ENCODE results near the gene SLC22A15.

SLC22A15 gene

GRCh38 chr1:116104667-116105066 is 128.4 kb downstream of the SLC22A15 start:
- no peak for DNase-seq (ENCODE audit: low spot score)

- DNase-seq (ENCODE audit: low spot score), result no peak
Observed at GRCh38 chr1:116105996-116106395, 129.7 kb downstream of the SLC22A15 start.

GRCh38 chr1:116106646-116107045 is 130.3 kb downstream of the SLC22A15 start:
- DNase-seq (ENCODE audit: low spot score), result no peak

DNA sequence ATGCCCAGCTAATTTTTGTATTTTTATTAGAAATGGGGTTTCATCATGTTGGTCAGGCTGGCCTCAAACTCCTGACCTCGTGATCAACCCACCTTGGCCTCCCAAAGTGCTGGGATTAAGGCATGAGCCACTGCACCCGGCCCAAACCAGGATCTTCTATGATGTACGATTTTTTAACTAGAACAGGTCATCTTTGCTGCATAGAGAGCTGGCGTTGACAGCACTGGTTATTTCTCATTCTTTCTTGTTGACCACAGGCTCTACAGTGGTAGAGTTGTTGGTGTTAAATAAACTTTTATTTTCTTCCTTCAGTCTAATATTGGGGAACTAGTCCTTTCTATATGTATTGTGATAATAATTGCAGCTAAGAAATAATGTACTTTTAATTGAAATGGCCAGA is 131.1 kb downstream of the SLC22A15 start:
- no peak for DNase-seq (ENCODE audit: low spot score)

DNA sequence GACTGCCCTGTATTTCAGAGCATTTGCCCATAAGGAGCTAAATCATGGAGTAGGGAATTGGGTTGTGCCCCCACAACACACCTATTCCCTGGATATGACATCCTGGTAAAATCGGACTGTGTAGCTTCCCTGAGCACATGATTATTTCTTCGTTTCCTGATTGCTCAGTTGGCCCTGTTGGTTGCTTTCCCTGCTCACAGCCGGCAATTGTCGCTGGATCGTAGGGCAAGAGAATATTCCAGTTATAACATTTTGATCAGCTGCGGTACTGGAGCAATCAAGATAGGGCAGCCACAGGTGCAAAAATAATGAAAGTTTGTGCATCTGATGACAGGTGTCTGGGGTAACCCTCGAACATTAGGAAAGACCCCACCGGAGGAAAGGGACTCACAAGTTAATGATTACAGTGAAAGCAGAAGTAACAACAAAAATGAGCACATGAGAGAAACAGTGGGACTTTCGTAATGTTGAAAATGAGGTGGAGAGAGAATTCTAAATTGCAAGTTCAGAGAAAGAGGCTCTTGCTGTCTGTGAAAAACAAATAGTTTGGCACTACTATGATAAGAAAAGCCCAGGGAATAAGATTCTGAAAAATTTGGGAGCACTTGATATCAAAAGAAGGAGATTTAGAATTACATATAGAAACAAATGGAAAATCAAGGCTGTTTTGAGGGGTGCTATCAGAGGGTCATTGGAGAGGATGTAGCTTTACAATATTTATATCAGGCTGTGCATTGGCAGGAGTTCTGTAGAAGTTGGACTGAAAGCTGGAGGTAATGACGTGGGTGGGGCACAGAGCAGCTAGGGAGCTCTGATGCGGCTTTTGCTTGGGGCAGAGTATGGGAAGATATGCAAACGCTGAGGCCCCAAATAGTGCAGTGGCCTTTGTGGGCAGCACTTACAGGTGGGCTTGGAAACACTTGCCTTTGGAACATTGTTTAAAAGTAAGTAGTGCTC is 134.5 kb downstream of the SLC22A15 start, which contains the start of gene MAB21L3:
Gene MAB21L3, plus strand, starts transcription at position 833 of the 957 bp plus-strand sequence. CDS start 1,217 bp downstream, outside the sequence.
- no peak for DNase-seq (ENCODE audit: low spot score)

DNA sequence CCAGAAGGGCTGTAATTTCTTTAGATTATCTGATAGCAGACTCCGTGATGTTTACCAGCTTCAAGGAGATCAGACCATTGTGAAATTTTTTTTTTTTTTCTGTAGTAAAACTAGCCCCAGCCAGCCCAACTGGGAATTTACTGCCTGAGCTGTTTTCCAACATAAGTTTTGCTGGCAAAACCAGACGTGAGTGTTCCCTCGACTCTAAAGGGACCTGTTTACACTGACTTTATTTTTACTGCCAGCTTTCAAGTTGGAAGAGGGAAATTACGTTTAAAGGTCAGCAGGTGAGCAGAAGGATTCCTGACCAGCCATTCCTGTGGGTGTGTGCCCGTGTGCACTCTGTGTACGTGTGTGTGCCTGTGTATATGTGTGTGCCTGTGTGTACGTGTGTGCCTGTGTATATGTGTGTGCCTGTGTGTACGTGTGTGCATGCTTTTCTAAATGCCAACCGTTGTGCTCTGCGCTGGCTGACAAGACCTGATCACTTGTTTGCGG is 135.3 kb downstream of the SLC22A15 start:
- DNase-seq (ENCODE audit: low spot score), result no peak

DNA sequence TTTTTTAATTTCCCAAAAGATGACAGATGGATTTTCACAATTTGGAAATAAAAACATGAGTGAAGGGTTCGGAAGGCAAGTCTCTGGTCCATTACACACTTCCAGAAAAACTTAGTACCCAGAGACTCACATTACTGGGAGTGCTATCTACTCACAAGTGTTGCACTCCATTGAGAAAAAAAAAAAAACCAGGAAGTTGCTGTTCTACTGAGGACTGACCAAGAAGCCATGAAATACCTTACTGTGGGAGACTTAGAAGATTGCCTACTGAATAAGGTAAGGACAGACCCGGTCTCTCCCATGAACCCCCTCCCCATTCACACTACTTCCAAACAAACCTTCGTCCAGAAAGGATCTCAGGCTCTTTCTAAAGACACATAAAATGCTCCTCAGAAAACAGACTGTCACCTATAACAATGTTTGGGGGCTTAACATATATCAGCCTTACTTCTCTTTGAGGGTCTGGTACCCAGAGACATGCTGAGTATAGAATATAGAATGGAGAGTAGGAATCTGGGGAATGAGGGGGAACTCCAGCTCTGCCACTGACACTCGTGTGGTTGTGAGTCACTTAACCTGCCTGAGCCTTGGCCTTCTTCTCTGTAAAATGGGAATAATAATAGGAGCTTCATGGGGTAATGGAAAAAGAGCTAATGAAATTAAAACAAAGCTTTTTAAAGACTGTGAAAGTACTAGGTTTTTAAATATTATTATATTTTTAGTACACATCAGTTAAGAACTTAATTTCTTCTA is 136.3 kb downstream of the SLC22A15 start:
- no peak for DNase-seq (ENCODE audit: low spot score)

- no peak for DNase-seq (ENCODE audit: low spot score)
Observed at GRCh38 chr1:116113615-116114014, 137.3 kb downstream of the SLC22A15 start.

DNA sequence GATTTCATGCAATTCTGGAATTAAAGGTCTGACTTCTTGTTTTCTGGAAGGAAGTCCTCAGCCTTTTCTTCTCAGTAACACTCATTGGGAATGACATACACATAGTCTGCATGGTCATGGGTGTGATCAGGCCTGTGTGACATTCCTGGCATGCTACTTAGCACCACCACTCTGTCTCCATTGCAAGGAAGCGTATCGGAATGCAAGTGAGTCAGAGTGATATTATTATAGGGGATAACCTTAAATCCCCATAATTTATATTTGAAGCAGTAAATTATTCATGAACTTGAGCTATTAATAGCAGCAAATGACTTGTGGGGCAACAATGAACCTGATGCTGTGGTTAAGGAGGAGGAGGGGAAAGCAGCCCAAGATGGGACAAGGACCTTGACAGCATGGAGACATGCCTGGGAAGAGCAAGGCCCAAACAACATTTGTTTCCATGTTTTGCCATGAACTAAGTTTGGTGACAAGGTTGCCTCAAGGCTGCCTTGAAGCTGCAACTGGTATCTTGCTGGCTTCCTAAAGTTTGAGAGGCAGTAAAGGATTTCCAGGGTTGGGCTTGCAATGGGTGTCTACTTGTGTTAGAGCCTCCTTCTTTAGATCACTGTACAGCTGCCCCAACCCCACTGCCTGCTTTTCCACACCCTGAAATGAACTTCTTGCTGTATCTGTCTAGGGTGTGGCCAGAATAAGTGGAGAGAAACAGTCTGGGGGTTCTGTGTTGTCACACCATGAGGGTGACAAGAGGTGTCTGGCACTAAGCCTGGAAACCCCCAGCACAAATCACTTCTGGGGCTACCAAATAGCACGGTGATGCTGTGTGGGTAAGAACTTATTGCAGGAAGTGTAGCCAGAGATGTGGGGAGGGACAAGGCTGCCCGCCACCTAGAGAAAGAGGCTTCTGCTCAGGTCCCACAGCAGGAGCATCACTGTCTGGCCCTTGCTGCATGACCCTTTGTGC is 139.4 kb downstream of the SLC22A15 start:
- DNase-seq (ENCODE audit: low spot score), result no peak

GRCh38 chr1:116118471-116118870 is 142.2 kb downstream of the SLC22A15 start:
- DNase-seq (ENCODE audit: low spot score), result no peak

Data from Ammon's horn (tissue), 1 donor.